GM12892 (cell line): ENCODE data around the gene UCK2.

ENCODE experiments used
- POLR2A ChIP-seq: IDR thresholded peaks from 2 replicates; pipeline ENCODE4 v1.6.1; 2011; ENCODE audit warnings: low read depth, low read length, control low read depth
- POLR2AphosphoS5 ChIP-seq: IDR thresholded peaks from 2 replicates; pipeline ENCODE4 v1.6.1; 2011; ENCODE audit warnings: low read depth, low read length, control low read depth

DNA sequence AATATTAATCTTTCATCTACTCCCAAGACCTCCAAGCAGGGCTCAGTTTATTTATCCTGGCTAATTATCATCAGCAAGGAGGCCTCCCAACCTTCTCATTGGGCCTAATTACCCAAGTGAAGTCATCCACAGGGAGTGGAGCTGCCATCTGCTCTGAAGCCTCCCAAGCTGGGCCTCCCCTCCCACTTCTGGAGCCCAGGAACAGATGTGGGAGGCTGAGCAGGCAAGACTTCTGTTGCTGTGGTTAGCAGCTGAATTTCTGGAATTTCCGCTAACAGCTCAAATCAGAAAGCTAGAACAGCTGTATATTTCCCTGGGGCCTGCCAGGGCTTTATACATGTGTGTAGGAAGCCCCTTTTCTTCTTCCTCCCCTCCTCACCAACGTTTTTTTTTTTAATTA is 127.5 kb downstream of the UCK2 start:
- TF ChIP-seq POLR2A (no peak), POLR2AphosphoS5 (no peak)
